ENCODE measurements around the gene APBB2.
"Not testable (repeated sequence)": the region's sequence is repeated elsewhere in the genome, so short reads cannot be mapped to it uniquely, and the experiment has no call there.

The APBB2 gene

GRCh38 chr4:41052287-41052686 is 162.1 kb downstream of the APBB2 start:
- DNase-seq = no peak

- DNase-seq = no peak
Measured at GRCh38 chr4:41050880-41051775, 163.2 kb downstream of the APBB2 start.

GRCh38 chr4:41050116-41050515 is 164.2 kb downstream of the APBB2 start:
- no peak for DNase-seq

- DNase-seq = not testable (repeated sequence)
Measured at GRCh38 chr4:41049176-41049575, 165.2 kb downstream of the APBB2 start.

- DNase-seq = no peak
Measured at GRCh38 chr4:41044791-41045190, 169.6 kb downstream of the APBB2 start.

- no peak for DNase-seq
Measured at GRCh38 chr4:41044165-41044564, 170.2 kb downstream of the APBB2 start.

- DNase-seq = no peak
Measured at GRCh38 chr4:41043465-41043864, 170.9 kb downstream of the APBB2 start.

- no peak for DNase-seq
Measured at GRCh38 chr4:41041551-41041950, 172.8 kb downstream of the APBB2 start.

GRCh38 chr4:41039317-41039716 is 175.0 kb downstream of the APBB2 start:
- DNase-seq = no peak

GRCh38 chr4:41038304-41038703 is 176.0 kb downstream of the APBB2 start:
- DNase-seq = no peak

GRCh38 chr4:41029098-41029497 is 185.2 kb downstream of the APBB2 start:
- DNase-seq = no peak

GRCh38 chr4:41028392-41029076 is 185.8 kb downstream of the APBB2 start:
- no peak for DNase-seq

- DNase-seq = no peak
Measured at GRCh38 chr4:41026971-41027370, 187.4 kb downstream of the APBB2 start.

GRCh38 chr4:41025824-41026223 is 188.5 kb downstream of the APBB2 start:
- no peak for DNase-seq

- DNase-seq = no peak
Measured at GRCh38 chr4:41024556-41025491, 189.5 kb downstream of the APBB2 start.

- DNase-seq = no peak
Measured at GRCh38 chr4:41022116-41022515, 192.2 kb downstream of the APBB2 start.

- no peak for DNase-seq
Measured at GRCh38 chr4:41015016-41015675, 199.2 kb downstream of the APBB2 start.

GRCh38 chr4:41014158-41014557 is 200.2 kb downstream of the APBB2 start:
- DNase-seq = no peak

- DNase-seq = no peak
Measured at GRCh38 chr4:41013746-41014145, 200.6 kb downstream of the APBB2 start.

GRCh38 chr4:41012911-41013310 is 201.4 kb downstream of the APBB2 start:
- no peak for DNase-seq

- no peak for DNase-seq
Measured at GRCh38 chr4:41012293-41012692, 202.0 kb downstream of the APBB2 start.

- DNase-seq = no peak
Measured at GRCh38 chr4:41009411-41009810, 204.9 kb downstream of the APBB2 start.

GRCh38 chr4:41006141-41006540 is 208.2 kb downstream of the APBB2 start:
- no peak for DNase-seq

Measured in hematopoietic multipotent progenitor cell treated with erythropoietin and hydrocortisone succinate and interleukin-3 and kit ligand, for 8 days (in vitro differentiated cells).